Endothelial cell (in vitro differentiated cells): ENCODE results near the gene PPP1R10. TPM values are rescaled to one million over a fixed set of nuclear protein-coding genes. Genes with fewer than 3 reads are reported as not detected.

Source experiments
- DNase-seq: peaks from one replicate; pipeline ENCODE4 v3.0.0; 2021; ENCODE audit warnings: low spot score
- H3K27ac Mint-ChIP-seq: one replicate; pipeline ENCODE4 v1.8.0; 2021; ENCODE audit warnings: mixed read lengths, inconsistent platforms; ENCODE audit not compliant: unreplicated experiment
- H3K27me3 Mint-ChIP-seq: one replicate; pipeline ENCODE4 v1.8.0; 2021; ENCODE audit warnings: mild to moderate bottlenecking, moderate library complexity, mixed read lengths, inconsistent platforms; ENCODE audit not compliant: unreplicated experiment
- H3K36me3 Mint-ChIP-seq: one replicate; pipeline ENCODE4 v1.8.0; 2021; ENCODE audit warnings: mild to moderate bottlenecking, low read depth, mixed read lengths, inconsistent platforms; ENCODE audit not compliant: unreplicated experiment
- H3K4me1 Mint-ChIP-seq: one replicate; pipeline ENCODE4 v1.8.0; 2021; ENCODE audit warnings: mild to moderate bottlenecking, mixed read lengths, inconsistent platforms; ENCODE audit not compliant: unreplicated experiment
- H3K4me3 Mint-ChIP-seq: one replicate; pipeline ENCODE4 v1.8.0; 2021; ENCODE audit warnings: mild to moderate bottlenecking, mixed read lengths, inconsistent platforms; ENCODE audit not compliant: unreplicated experiment
- H3K9me3 Mint-ChIP-seq: one replicate; pipeline ENCODE4 v1.8.0; 2021; ENCODE audit warnings: mixed read lengths, inconsistent platforms; ENCODE audit not compliant: unreplicated experiment
- total RNA-seq: library from RNA; stranded (reverse); fragmentation: NEBNext Ultra II Directional; extraction: Animal tissue kit (Norgen Biotek cat#: 25700); gene quantifications from one replicate; pipeline ENCODE4 v1.2.1, GENCODE V29; 2021; ENCODE audit not compliant: unreplicated experiment
- TF ChIP-seq, protein P1 (sequence below): fragments of 200-600 bp; sonication (generic); IDR thresholded peaks from one replicate; pipeline ENCODE4 v1.5.0; 2021; ENCODE audit warnings: antibody characterized with exemption; ENCODE audit not compliant: unreplicated experiment

The PPP1R10 gene
- total RNA-seq, 1 donor from 2014 or later: 75.8 TPM

DNA sequence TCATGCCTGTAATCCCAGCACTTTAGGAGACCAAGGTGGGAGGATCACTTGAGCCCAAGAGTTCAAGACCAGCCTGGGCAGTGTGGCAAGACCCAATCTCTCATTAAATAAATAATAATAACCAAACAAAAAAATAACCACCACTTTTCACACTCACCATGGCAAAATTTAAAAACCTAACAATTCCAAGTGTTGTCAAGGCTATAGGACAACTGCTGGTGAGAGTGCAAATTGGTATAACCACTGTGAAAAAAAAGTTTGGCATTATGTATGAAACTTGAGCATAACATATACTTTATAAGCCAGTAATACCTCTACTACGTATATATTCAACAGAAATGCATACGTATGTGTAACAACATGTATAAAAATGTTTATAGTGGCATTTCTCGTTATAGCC, 56.1 kb downstream of the PPP1R10 start:
- H3K27ac Mint-ChIP-seq: no peak overlapping the region
- TF ChIP-seq, protein P1, sequence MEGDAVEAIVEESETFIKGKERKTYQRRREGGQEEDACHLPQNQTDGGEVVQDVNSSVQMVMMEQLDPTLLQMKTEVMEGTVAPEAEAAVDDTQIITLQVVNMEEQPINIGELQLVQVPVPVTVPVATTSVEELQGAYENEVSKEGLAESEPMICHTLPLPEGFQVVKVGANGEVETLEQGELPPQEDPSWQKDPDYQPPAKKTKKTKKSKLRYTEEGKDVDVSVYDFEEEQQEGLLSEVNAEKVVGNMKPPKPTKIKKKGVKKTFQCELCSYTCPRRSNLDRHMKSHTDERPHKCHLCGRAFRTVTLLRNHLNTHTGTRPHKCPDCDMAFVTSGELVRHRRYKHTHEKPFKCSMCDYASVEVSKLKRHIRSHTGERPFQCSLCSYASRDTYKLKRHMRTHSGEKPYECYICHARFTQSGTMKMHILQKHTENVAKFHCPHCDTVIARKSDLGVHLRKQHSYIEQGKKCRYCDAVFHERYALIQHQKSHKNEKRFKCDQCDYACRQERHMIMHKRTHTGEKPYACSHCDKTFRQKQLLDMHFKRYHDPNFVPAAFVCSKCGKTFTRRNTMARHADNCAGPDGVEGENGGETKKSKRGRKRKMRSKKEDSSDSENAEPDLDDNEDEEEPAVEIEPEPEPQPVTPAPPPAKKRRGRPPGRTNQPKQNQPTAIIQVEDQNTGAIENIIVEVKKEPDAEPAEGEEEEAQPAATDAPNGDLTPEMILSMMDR: no peak
- H3K27me3 Mint-ChIP-seq: peaks cover 14% of the 10 kb centered on the region
- H3K4me3 Mint-ChIP-seq: no peak overlapping the region
- H3K4me1 Mint-ChIP-seq: peaks cover 20% of the 10 kb centered on the region
- DNase-seq: no peak
- no peaks in the 10 kb centered on the region for H3K9me3 Mint-ChIP-seq
- peaks cover 23% of the 10 kb centered on the region for H3K36me3 Mint-ChIP-seq

DNA sequence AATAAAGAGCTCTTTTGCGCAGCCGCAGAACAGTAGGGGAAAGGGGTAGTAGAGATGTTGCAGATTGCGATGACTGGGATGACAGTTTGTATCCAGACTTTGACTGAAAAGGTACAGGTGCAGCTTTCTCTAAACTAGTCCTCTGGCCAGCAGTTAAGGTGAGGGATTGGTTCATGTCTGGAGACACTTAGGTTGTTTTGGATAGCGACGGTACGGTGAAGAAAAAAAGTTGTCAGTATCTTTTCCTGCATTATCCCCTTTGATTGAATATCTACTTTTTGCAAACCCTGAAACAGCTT, 59.4 kb downstream of the PPP1R10 start:
- no peak for DNase-seq
- peaks cover 35% of the 10 kb centered on the region for H3K36me3 Mint-ChIP-seq
- peak overlapping the region; percentile 99 for H3K4me3 Mint-ChIP-seq
- TF ChIP-seq, protein P1: no peak
- no peaks in the 10 kb centered on the region for H3K9me3 Mint-ChIP-seq
- peak overlapping the region; percentile 100 for H3K27ac Mint-ChIP-seq
- H3K4me1 Mint-ChIP-seq: peaks cover 29% of the 10 kb centered on the region
- H3K27me3 Mint-ChIP-seq: peaks cover 11% of the 10 kb centered on the region

DNA sequence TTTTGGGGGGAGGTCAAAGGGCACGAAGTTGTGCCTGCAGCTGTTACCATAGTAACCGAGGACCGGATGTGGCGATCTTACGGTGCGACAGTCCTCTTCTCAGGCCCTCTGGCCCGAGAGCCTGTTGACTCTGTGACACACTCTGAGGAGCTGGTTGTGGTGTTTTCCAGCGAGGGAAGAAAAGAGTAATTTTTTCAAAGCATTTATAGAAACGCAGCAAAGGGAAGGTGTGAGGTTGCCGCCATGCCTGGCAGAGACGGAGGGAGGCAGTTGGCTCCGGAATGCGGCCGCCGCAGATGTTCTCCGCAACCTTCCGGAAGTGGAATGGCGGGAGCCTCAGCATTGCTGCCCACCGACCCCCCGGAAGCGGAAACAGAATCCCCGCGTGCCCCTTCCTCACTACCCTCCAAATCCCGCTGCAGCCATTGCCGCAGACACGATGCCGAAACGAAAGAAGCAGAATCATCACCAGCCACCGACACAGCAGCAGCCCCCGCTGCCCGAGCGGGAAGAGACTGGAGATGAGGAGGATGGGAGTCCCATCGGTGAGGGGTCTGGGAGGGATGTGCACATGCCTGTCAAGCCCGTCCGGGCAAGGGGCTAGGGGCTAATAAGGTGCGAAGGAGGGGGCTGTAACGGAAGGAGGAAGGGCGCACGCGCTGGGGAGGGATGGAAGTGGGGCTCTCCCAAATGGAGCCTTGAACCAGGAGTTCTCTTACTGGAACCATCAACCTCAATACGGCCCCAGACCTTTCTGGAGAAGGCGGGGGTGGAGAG, 59.9 kb downstream of the PPP1R10 start, which contains the start of gene PRR3:
Gene PRR3 (plus strand): TSS at position 390 of the 777 bp plus-strand sequence. CDS start 50 bp downstream, at position 440.
- Mint-ChIP-seq H3K36me3 (peaks cover 35% of the 10 kb centered on the region), H3K27me3 (peaks cover 11% of the 10 kb centered on the region), H3K9me3 (no peaks in the 10 kb centered on the region), H3K27ac (peak within 1 kb of the TSS; percentile 100), H3K4me3 (peak within 1 kb of the TSS; percentile 99), H3K4me1 (peaks cover 29% of the 10 kb centered on the region)
- DNase-seq: peak; percentile 72
- TF ChIP-seq, protein P1: no peak

DNA sequence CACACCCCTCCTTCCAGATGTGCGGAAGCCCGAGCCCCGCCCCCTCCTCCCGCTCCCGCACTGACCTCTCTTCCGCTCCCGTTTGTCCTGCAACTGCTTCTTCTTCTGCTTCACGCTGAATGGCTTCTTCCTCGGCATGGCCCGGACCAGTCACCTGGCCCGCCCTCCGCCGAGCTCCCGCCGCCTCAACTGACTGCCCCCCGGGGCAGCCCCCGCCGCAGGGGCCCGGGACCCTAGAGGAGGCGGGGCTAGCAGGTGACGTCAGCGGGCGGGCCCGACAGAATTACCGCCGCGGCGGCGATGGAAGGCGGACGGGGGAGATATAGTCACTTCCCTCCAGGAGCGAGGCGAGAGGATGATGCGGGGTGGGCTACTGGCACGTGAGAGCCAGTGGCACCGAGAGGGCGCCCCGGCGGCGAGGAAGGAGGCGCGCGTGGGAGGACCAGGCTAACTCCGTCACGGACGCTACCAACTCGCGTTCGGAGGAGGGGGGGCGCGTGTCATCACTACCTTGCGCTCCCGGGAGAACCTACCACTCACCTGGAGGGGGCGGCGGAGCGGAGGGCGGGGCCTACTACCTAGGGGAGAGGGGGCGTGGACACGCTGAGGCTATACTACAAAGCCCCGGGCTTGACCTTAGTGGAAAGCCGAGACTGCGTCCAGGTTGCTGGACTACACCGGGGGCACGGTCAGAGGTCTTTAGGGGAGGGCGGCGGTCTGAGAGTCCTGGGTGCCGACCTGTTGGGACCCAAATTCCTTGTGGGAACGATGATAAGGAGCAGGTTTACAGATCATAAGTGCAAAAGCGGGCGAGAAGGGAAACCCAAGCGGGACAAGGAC, 60.8 kb downstream of the PPP1R10 start, which contains the start of gene GNL1:
Gene GNL1 (minus strand): TSS at position 424 of the 840 bp plus-strand sequence. CDS start 286 bp downstream, at position 138.
- Mint-ChIP-seq H3K4me3 (peak within 1 kb of the TSS; percentile 99), H3K27me3 (peaks cover 12% of the 10 kb centered on the region), H3K27ac (peak within 1 kb of the TSS; percentile 100), H3K36me3 (peaks cover 42% of the 10 kb centered on the region), H3K4me1 (peaks cover 29% of the 10 kb centered on the region), H3K9me3 (no peaks in the 10 kb centered on the region)
- TF ChIP-seq, protein P1: no peak
- DNase-seq: peak; percentile 95

DNA sequence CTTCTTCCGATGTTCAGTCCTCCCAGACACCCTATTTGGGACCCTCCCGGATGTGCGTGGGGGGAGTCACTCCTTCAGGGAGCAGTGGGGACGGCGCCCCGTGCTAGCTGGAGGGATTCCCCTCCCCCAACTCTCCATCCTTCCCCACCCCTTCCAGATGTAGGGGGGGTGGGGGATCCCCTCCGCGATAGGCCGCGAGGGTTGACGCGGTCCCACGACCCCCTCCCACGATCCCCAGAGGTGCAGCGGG, 61.3 kb downstream of the PPP1R10 start:
- H3K36me3 Mint-ChIP-seq: peaks cover 46% of the 10 kb centered on the region
- peak overlapping the region; percentile 99 for H3K4me3 Mint-ChIP-seq
- H3K4me1 Mint-ChIP-seq: peaks cover 29% of the 10 kb centered on the region
- DNase-seq: no peak
- peaks cover 12% of the 10 kb centered on the region for H3K27me3 Mint-ChIP-seq
- TF ChIP-seq, protein P1: no peak
- H3K27ac Mint-ChIP-seq: peak overlapping the region; percentile 100
- H3K9me3 Mint-ChIP-seq: no peaks in the 10 kb centered on the region
